H1 (cell line): ENCODE data around the gene DMAC2. TPM values are rescaled to one million over a fixed set of nuclear protein-coding genes. Genes with fewer than 3 reads are reported as not detected.
"Not testable (repeated sequence)": the region's sequence is repeated elsewhere in the genome, so short reads cannot be mapped to it uniquely, and the experiment has no call there.

Experiments used
- CTCF ChIA-PET: fragments of 300-600 bp; sonication (Branson Sonifier 250); formaldehyde crosslinking; loops from one replicate; lab custom pipeline; 2021; ENCODE audit not compliant: partially characterized antibody; lab: Charles Lee
- POLR2A ChIA-PET: fragments of 300-600 bp; sonication (Branson Sonifier 250); formaldehyde crosslinking; loops from one replicate; lab custom pipeline; 2021; ENCODE audit warnings: inconsistent platforms; ENCODE audit not compliant: partially characterized antibody; lab: Charles Lee
- DNase-seq, 2 experiments: peaks; one replicate each; pipeline versions ENCODE4 v3.0.0 to v3.0.0-alpha.2; 2010 to 2022; ENCODE audit warnings: low spot score in 2 of 2, low read depth in 1 of 2, mixed read lengths in 1 of 2
- FAIRE-seq: peaks from 2 replicates; lab custom pipeline; 2011; peaks lifted over from hg19 to GRCh38; lab: Jason Lieb, UNC
- H2AFZ ChIP-seq: 2 replicates; pipeline ENCODE4 v1.8.1; 2012; ENCODE audit warnings: low read length, inconsistent platforms
- H2AK5ac ChIP-seq: 2 replicates; pipeline ENCODE4 v1.6.1; 2013; ENCODE audit warnings: low read depth, low read length
- H2BK120ac ChIP-seq: replicated peaks from 2 replicates; pipeline ENCODE3; 2013; ENCODE audit warnings: low read depth, low read length, inconsistent platforms
- H2BK12ac ChIP-seq: 2 replicates; pipeline ENCODE4 v1.6.1; 2013; ENCODE audit warnings: low read depth, low read length
- H2BK15ac ChIP-seq: 2 replicates; pipeline ENCODE4 v1.6.1; 2013; ENCODE audit warnings: low read length
- H2BK20ac ChIP-seq: 2 replicates; pipeline ENCODE4 v1.6.1; 2013; ENCODE audit warnings: low read length
- H2BK5ac ChIP-seq: 2 replicates; pipeline ENCODE4 v1.6.1; 2013; ENCODE audit warnings: low read depth, low read length
- H3K14ac ChIP-seq: 2 replicates; pipeline ENCODE4 v1.6.1; 2013; ENCODE audit warnings: inconsistent platforms; ENCODE audit not compliant: insufficient read length
- H3K18ac ChIP-seq: 2 replicates; pipeline ENCODE4 v1.6.1; 2013; ENCODE audit warnings: low read length; ENCODE audit errors: extremely low read depth
- H3K23ac ChIP-seq: 2 replicates; pipeline ENCODE4 v1.6.1; 2013; ENCODE audit warnings: inconsistent platforms; ENCODE audit not compliant: insufficient read length
- H3K23me2 ChIP-seq: 2 replicates; pipeline ENCODE4 v1.6.1; 2013; ENCODE audit warnings: low read depth, low read length
- H3K27ac ChIP-seq: 2 replicates; pipeline ENCODE4 v1.6.1; 2011; ENCODE audit warnings: low read depth, low read length, inconsistent platforms
- H3K27me3 ChIP-seq, 4 experiments: replicated peaks in 1 of 4; 1 replicate in 1 of 4; 2 replicates in 3 of 4; pipeline versions ENCODE4 v1.6.1 to v1.8.1; 2011 to 2013; ENCODE audit warnings: low read length in 3 of 4, mild to moderate bottlenecking in 3 of 4, inconsistent platforms in 2 of 4, mixed read lengths in 2 of 4, moderate library complexity in 1 of 4; ENCODE audit not compliant: control insufficient read depth in 3 of 4, insufficient read depth in 3 of 4; ENCODE audit errors: extremely low read depth in 1 of 4
- H3K36me3 ChIP-seq, 4 experiments: 2 replicates each; pipeline versions ENCODE4 v1.6.1 to v1.8.1; 2011 to 2013; ENCODE audit warnings: mild to moderate bottlenecking in 4 of 4, low read length in 3 of 4, moderate library complexity in 2 of 4, control low read depth in 1 of 4, inconsistent platforms in 1 of 4; ENCODE audit not compliant: insufficient read depth in 4 of 4, control insufficient read depth in 2 of 4
- H3K4ac ChIP-seq: replicated peaks from 2 replicates; pipeline ENCODE3; 2013; ENCODE audit warnings: low read length, low read depth, mixed read lengths, inconsistent platforms; ENCODE audit not compliant: insufficient read length
- H3K4me1 ChIP-seq, 4 experiments: replicated peaks in 1 of 4; 1 replicate in 1 of 4; 2 replicates in 3 of 4; pipeline versions ENCODE4 v1.6.1 to v1.8.1; 2011 to 2013; ENCODE audit warnings: low read length in 3 of 4, inconsistent platforms in 2 of 4, mixed read lengths in 1 of 4; ENCODE audit not compliant: insufficient read depth in 4 of 4, control insufficient read depth in 3 of 4
- H3K4me2 ChIP-seq, 2 experiments: 2 replicates each; pipeline versions ENCODE4 v1.6.1 to v1.8.1; 2011 to 2013; ENCODE audit warnings: low read depth in 2 of 2, low read length in 2 of 2, control low read depth in 1 of 2, inconsistent platforms in 1 of 2, mild to moderate bottlenecking in 1 of 2; ENCODE audit not compliant: insufficient read depth in 1 of 2
- H3K4me3 ChIP-seq, 4 experiments: fragments of 200-600, 300-600 bp in 1 of 4; sonication (generic), shearing (Covaris generic), sonication (Bioruptor Twin) in 1 of 4; 2 replicates each; pipeline versions ENCODE4 v1.5.1 to v1.8.1; 2011 to 2016; ENCODE audit warnings: low read length in 4 of 4, low read depth in 3 of 4, control low read depth in 2 of 4, inconsistent platforms in 2 of 4, mild to moderate bottlenecking in 2 of 4, mixed read lengths in 1 of 4, moderate library complexity in 1 of 4; ENCODE audit not compliant: insufficient read depth in 2 of 4; ENCODE audit errors: extremely low read depth in 1 of 4
- H3K56ac ChIP-seq: replicated peaks from 2 replicates; pipeline ENCODE3; 2013; ENCODE audit warnings: low read depth, mild to moderate bottlenecking, mixed read lengths, low read length, inconsistent platforms; ENCODE audit not compliant: insufficient read length
- H3K79me1 ChIP-seq: 2 replicates; pipeline ENCODE4 v1.6.1; 2013; ENCODE audit warnings: low read depth, low read length, control low read depth
- H3K79me2 ChIP-seq, 2 experiments: 2 replicates each; pipeline versions ENCODE4 v1.6.1 to v1.8.1; 2012 to 2013; ENCODE audit warnings: low read length in 2 of 2, mild to moderate bottlenecking in 2 of 2, inconsistent platforms in 1 of 2; ENCODE audit not compliant: insufficient read depth in 2 of 2, control insufficient read depth in 1 of 2
- H3K9ac ChIP-seq, 4 experiments: replicated peaks in 1 of 4; 1 replicate in 1 of 4; 2 replicates in 3 of 4; pipeline versions ENCODE4 v1.6.1 to v1.8.1; 2011 to 2013; ENCODE audit warnings: low read depth in 3 of 4, low read length in 3 of 4, control low read depth in 2 of 4, mild to moderate bottlenecking in 2 of 4, moderate library complexity in 2 of 4, inconsistent platforms in 1 of 4; ENCODE audit errors: extremely low read depth in 1 of 4
- H3K9me3 ChIP-seq, 2 experiments: 2 replicates each; pipeline versions ENCODE4 v1.6.1 to v1.8.1; 2012 to 2013; ENCODE audit warnings: mild to moderate bottlenecking in 2 of 2, moderate library complexity in 2 of 2, control low read depth in 1 of 2, inconsistent platforms in 1 of 2, low read depth in 1 of 2, low read length in 1 of 2, mixed read lengths in 1 of 2; ENCODE audit not compliant: insufficient read depth in 2 of 2
- H4K20me1 ChIP-seq, 2 experiments: replicated peaks in 1 of 2; 2 replicates each; pipeline versions ENCODE3 to v1.8.1; 2011 to 2013; ENCODE audit warnings: inconsistent platforms in 2 of 2, low read length in 2 of 2, mild to moderate bottlenecking in 1 of 2; ENCODE audit not compliant: insufficient read depth in 2 of 2, control insufficient read depth in 1 of 2
- H4K5ac ChIP-seq: 2 replicates; pipeline ENCODE4 v1.6.1; 2013; ENCODE audit warnings: low read length, low read depth, mixed read lengths, inconsistent platforms; ENCODE audit not compliant: insufficient read length
- H4K8ac ChIP-seq: 2 replicates; pipeline ENCODE4 v1.8.0; 2013; ENCODE audit warnings: mild to moderate bottlenecking, moderate library complexity, low read length, inconsistent platforms; ENCODE audit not compliant: insufficient read depth; ENCODE audit errors: extremely low read depth
- H4K91ac ChIP-seq: replicated peaks from 2 replicates; pipeline ENCODE3; 2013; ENCODE audit warnings: low read length, mixed read lengths, inconsistent platforms; ENCODE audit not compliant: insufficient read length
- ATF3 ChIP-seq: IDR thresholded peaks from 2 replicates; pipeline ENCODE4 v1.6.1; 2011; ENCODE audit warnings: low read depth, mild to moderate bottlenecking, low read length; ENCODE audit not compliant: insufficient read depth
- CEBPB ChIP-seq: IDR thresholded peaks from 2 replicates; pipeline ENCODE4 v1.6.1; 2012; ENCODE audit warnings: low read depth, low read length
- HDAC2 ChIP-seq, 2 experiments: fragments of 300-600 bp in 1 of 2; sonication (generic) in 1 of 2; IDR thresholded peaks; 2 replicates each; pipeline ENCODE4 v1.6.1; 2011 to 2012; ENCODE audit warnings: low read depth in 2 of 2, low read length in 2 of 2, mild to moderate bottlenecking in 2 of 2, moderate library complexity in 2 of 2, borderline replicate concordance in 1 of 2, inconsistent platforms in 1 of 2
- SP4 ChIP-seq: IDR thresholded peaks from 2 replicates; pipeline ENCODE4 v1.6.1; 2012; ENCODE audit warnings: low read length, inconsistent platforms
- TAF1 ChIP-seq: IDR thresholded peaks from 2 replicates; pipeline ENCODE4 v1.6.1; 2011; ENCODE audit warnings: mild to moderate bottlenecking, low read depth, low read length
- TAF7 ChIP-seq: optimal IDR thresholded peaks from 2 replicates; pipeline ENCODE3; 2011; ENCODE audit warnings: low read depth, mild to moderate bottlenecking, inconsistent platforms, low read length, moderate library complexity, borderline replicate concordance
- TCF12 ChIP-seq: IDR thresholded peaks from 2 replicates; pipeline ENCODE4 v1.6.1; 2011; ENCODE audit warnings: low read depth, mild to moderate bottlenecking, low read length
- WGBS, 2 experiments: shearing (Covaris generic) in 1 of 2; methylation state at CpG; one replicate each; pipeline versions ENCODE4 v1.1.6 to v1.1.7; 2013 to 2015; ENCODE audit warnings: low lambda C conversion rate in 2 of 2, mixed read lengths in 2 of 2, inconsistent platforms in 1 of 2, low coverage in 1 of 2, missing lambda C conversion rate in 1 of 2; ENCODE audit not compliant: insufficient replicate concordance in 2 of 2, insufficient coverage in 1 of 2, insufficient read length in 1 of 2; ENCODE audit errors: extremely low coverage in 1 of 2, missing lambda C conversion rate in 1 of 2; 5-methylcytosine and 5-hydroxymethylcytosine counted together
- polyA plus RNA-seq, 7 experiments: library from polyadenylated mRNA; depleted of rRNA in 3 of 7; stranded (reverse) in 5 of 7; unstranded in 2 of 7; fragments of >200 nt in 5 of 7; fragments of 200-250 nt in 2 of 7; gene quantifications; 1 replicate in 5 of 7; 2 replicates in 1 of 7; 4 replicates in 1 of 7; pipeline versions ENCODE4 v1.2.1 to v1.2.3, GENCODE V29; 2011 to 2013; ENCODE audit warnings: missing spikeins in 2 of 7, mixed read lengths in 2 of 7
- total RNA-seq: library from RNA; stranded (reverse); fragmentation: NEBNext Ultra II Directional; extraction: Animal tissue kit (Norgen Biotek cat#: 25700); gene quantifications from 2 replicates; pipeline ENCODE4 v1.2.1, GENCODE V29; 2021

DMAC2 gene
- total and polyA plus RNA-seq, 2 of the 8 experiments (the other 6 are each of a cell fraction or from before 2014, with no cell fraction given): 86.8 to 170 TPM

- TF ChIP-seq SP4 (peak; percentile 86; the same call in 1 of the 2 replicates), CEBPB (peak; percentile 94), TAF1 (peak; percentile 95), TCF12 (peak; percentile 57; the same call in 1 of the 2 replicates), TAF7 (peak; percentile 94), ATF3 (no peak), HDAC2 (IDR thresholded peaks at IDR 0.05; ENCODE audit: borderline replicate concordance in 1 of 2, low read depth in 2 of 2, low read length in 2 of 2) (peak in 1 of 2 experiments; percentile 93; a peak in 1 of 4 replicates)
Measured at GRCh38 chr19:41439441-41440222, at the start of gene DMAC2 (continued).

DNA sequence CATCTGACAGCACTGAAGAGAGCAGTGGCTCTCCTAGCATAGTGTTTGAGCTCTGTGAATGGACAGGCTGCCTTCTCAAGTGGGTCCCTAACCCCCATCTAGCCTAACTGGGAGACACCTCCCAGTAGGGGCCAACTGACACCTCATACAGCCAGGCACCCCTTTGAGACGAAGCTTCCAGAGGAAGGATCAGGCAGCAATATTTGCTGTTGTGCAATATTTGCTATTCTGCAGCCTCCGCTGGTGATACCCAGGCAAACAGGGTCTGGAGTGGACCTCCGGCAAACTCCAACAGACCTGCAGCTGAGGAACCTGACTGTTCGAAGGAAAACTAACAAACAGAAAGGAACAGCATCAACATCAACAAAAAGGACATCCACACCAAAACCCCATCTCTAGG, 47.2 kb upstream of the DMAC2 start:
- H2AK5ac ChIP-seq, H4K5ac ChIP-seq, H3K56ac ChIP-seq, H4K8ac ChIP-seq, H2BK12ac ChIP-seq, H3K4me3 ChIP-seq, H4K91ac ChIP-seq, DNase-seq, H3K79me2 ChIP-seq, H3K27me3 ChIP-seq, H3K4ac ChIP-seq, H3K27ac ChIP-seq, H2AFZ ChIP-seq, H2BK120ac ChIP-seq, H2BK5ac ChIP-seq, H3K23me2 ChIP-seq, H3K4me1 ChIP-seq, H2BK15ac ChIP-seq, H2BK20ac ChIP-seq, FAIRE-seq, H4K20me1 ChIP-seq, H3K14ac ChIP-seq, H3K79me1 ChIP-seq, H3K18ac ChIP-seq, H3K9ac ChIP-seq, POLR2A ChIA-PET, H3K23ac ChIP-seq, H3K4me2 ChIP-seq, H3K36me3 ChIP-seq: not testable (repeated sequence)
- 87% methylated on average over 4 of the region's 4 CpGs; no CpG with 5 or more reads in 1 of the 2 experiments for WGBS, 2 experiments
- CTCF ChIA-PET: interaction anchor here (1.4 kb wide), 1 partner anchor 292 kb away, joined by 3 read pairs; no protein-coding TSS in a partner anchor
- peaks cover 39 to 49% of the 10 kb centered on the region in 2 experiments for H3K9me3 ChIP-seq
